GM12878 (cell line): ENCODE data around the gene CD2AP. TPM values are rescaled to one million over a fixed set of nuclear protein-coding genes. Genes with fewer than 3 reads are reported as not detected.

ENCODE experiments used
- ATAC-seq: fragments of 200-7000 bp; cut with Tn5 transposase; 3 replicates; pipeline ENCODE4 v1.9.1; 2020; ENCODE audit warnings: mild to moderate bottlenecking, moderate library complexity
- BruUV-seq: library from RNA; stranded (reverse); fragments of 400-500 nt; replicated peaks from 2 replicates; lab custom pipeline; 2021; lab: Mats Ljungman, UMichigan
- CTCF ChIA-PET: fragments of 300-600 bp; sonication (Branson Sonifier 250); formaldehyde crosslinking; extraction: SDS; loops from one replicate; lab custom pipeline; 2021; ENCODE audit warnings: inconsistent platforms; lab: Yijun Ruan, JAX
- POLR2A ChIA-PET: fragments of 350-600 bp; formaldehyde crosslinking; extraction: SDS; loops from one replicate; lab custom pipeline; 2021; ENCODE audit warnings: inconsistent platforms; lab: Charles Lee
- RAD21 ChIA-PET: fragments of 300-600 bp; sonication (Branson Sonifier 250); formaldehyde crosslinking; loops from one replicate; lab custom pipeline; 2023; ENCODE audit warnings: antibody characterized with exemption; ENCODE audit not compliant: unreplicated experiment; lab: Charles Lee
- SMC1A ChIA-PET: fragments of 300-600 bp; sonication (Branson Sonifier 250); formaldehyde crosslinking; loops from one replicate; lab custom pipeline; 2023; ENCODE audit not compliant: unreplicated experiment, uncharacterized antibody; lab: Charles Lee
- DNase-seq: peaks from one replicate; pipeline ENCODE4 v3.0.0-alpha.2; 2011; ENCODE audit warnings: low read depth, low spot score
- FAIRE-seq: peaks from 3 replicates; lab custom pipeline; 2011; peaks lifted over from hg19 to GRCh38; lab: Jason Lieb, UNC
- H2AFZ ChIP-seq: 2 replicates; pipeline ENCODE4 v1.6.0; 2011; ENCODE audit warnings: low read depth, low read length, control low read depth; ENCODE audit not compliant: control insufficient read depth
- H3K27ac ChIP-seq: 2 replicates; pipeline ENCODE4 v1.5.1; 2011; ENCODE audit warnings: control low read depth; ENCODE audit not compliant: control insufficient read depth, insufficient read depth
- H3K27me3 ChIP-seq, 2 experiments: replicated peaks in 1 of 2; 2 replicates each; pipeline versions ENCODE4 v1.6.0 to v1.6.1; 2011; ENCODE audit warnings: low read length in 1 of 2; ENCODE audit not compliant: control insufficient read depth in 2 of 2, insufficient read depth in 2 of 2
- H3K36me3 ChIP-seq, 2 experiments: 2 replicates each; pipeline ENCODE4 v1.5.1; 2011; ENCODE audit warnings: low read length in 1 of 2; ENCODE audit not compliant: control insufficient read depth in 2 of 2, insufficient read depth in 2 of 2
- H3K4me1 ChIP-seq: 2 replicates; pipeline ENCODE4 v1.6.1; 2011; ENCODE audit warnings: mild to moderate bottlenecking, low read length, moderate library complexity, mixed read lengths; ENCODE audit not compliant: control insufficient read depth, insufficient read depth
- H3K4me2 ChIP-seq: 2 replicates; pipeline ENCODE4 v1.6.0; 2011; ENCODE audit warnings: control low read depth; ENCODE audit not compliant: control insufficient read depth, insufficient read depth
- H3K4me3 ChIP-seq: fragments of 200-600 bp; sonication (generic); 2 replicates; pipeline ENCODE4 v1.5.1; 2016
- H3K79me2 ChIP-seq: 2 replicates; pipeline ENCODE4 v1.6.0; 2011; ENCODE audit warnings: low read length; ENCODE audit not compliant: control insufficient read depth, insufficient read depth
- H3K9ac ChIP-seq: 2 replicates; pipeline ENCODE4 v1.8.0; 2011; ENCODE audit warnings: low read length, control low read depth, mixed read lengths; ENCODE audit not compliant: control insufficient read depth, insufficient read depth
- H3K9me3 ChIP-seq: replicated peaks from 3 replicates; pipeline ENCODE4 v1.5.1; 2011; ENCODE audit warnings: mild to moderate bottlenecking, low read length; ENCODE audit not compliant: control insufficient read depth, insufficient read depth
- H4K20me1 ChIP-seq: 2 replicates; pipeline ENCODE4 v1.6.0; 2011; ENCODE audit not compliant: control insufficient read depth, insufficient read depth
- ATF7 ChIP-seq: fragments of 450-650 bp; IDR thresholded peaks from 2 replicates; pipeline ENCODE4 v1.6.1; 2016; ENCODE audit warnings: low read depth, mild to moderate bottlenecking
- FOXK2 ChIP-seq: fragments of 450-650 bp; IDR thresholded peaks from 2 replicates; pipeline ENCODE4 v1.6.1; 2017; ENCODE audit warnings: mild to moderate bottlenecking, moderate library complexity
- FOXM1 ChIP-seq: IDR thresholded peaks from 2 replicates; pipeline ENCODE4 v1.6.1; 2012; ENCODE audit warnings: low read depth, mild to moderate bottlenecking, inconsistent platforms, low read length, moderate library complexity
- IRF5 ChIP-seq: fragments of 450-650 bp; IDR thresholded peaks from 2 replicates; pipeline ENCODE4 v1.6.1; 2017; ENCODE audit warnings: borderline replicate concordance
- NFXL1 ChIP-seq: fragments of 450-650 bp; IDR thresholded peaks from 2 replicates; pipeline ENCODE4 v1.6.1; 2017; ENCODE audit warnings: antibody characterized with exemption, mild to moderate bottlenecking, borderline replicate concordance
- REST ChIP-seq: IDR thresholded peaks from 2 replicates; pipeline ENCODE4 v1.6.1; 2012; ENCODE audit warnings: mild to moderate bottlenecking, low read depth, low read length
- ZNF207 ChIP-seq: fragments of 450-650 bp; IDR thresholded peaks from 2 replicates; pipeline ENCODE4 v1.6.1; 2014; ENCODE audit warnings: antibody characterized with exemption, mild to moderate bottlenecking, borderline replicate concordance
- WGBS: methylation state at CpG from one replicate; pipeline ENCODE4 v1.1.6; 2016; ENCODE audit warnings: low lambda C conversion rate; ENCODE audit not compliant: insufficient replicate concordance, insufficient coverage; ENCODE audit errors: missing lambda C conversion rate; 5-methylcytosine and 5-hydroxymethylcytosine counted together
- in situ Hi-C: fragments of 300-500 bp; cut with MboI; formaldehyde crosslinking; loops from 9 replicates; pipeline ENCODE4 v1.14.3; 2018; ENCODE audit warnings: mixed read lengths
- intact Hi-C: fragments of 100-400 bp; cut with micrococcal nuclease; formaldehyde crosslinking; loops from one replicate; pipeline ENCODE4 v1.14.2; 2022; ENCODE audit not compliant: unreplicated experiment
- polyA plus RNA-seq, 11 experiments: library from polyadenylated mRNA; depleted of rRNA in 4 of 11; unstranded in 6 of 11; stranded (reverse) in 5 of 11; fragments of >200 nt; fragmentation: Nextera tagmentation in 4 of 11; fragmentation: Illumina TruSeq in 1 of 11; extraction: Ambion mirVana in 4 of 11; extraction: Trizol in 1 of 11; gene quantifications; 1 replicate in 1 of 11; 2 replicates in 10 of 11; pipeline versions ENCODE4 v1.2.1 to v1.2.3, GENCODE V29; 2011 to 2016; ENCODE audit warnings: inconsistent platforms in 2 of 11, missing spikeins in 2 of 11, low read depth in 1 of 11
- total RNA-seq, 4 experiments: library from RNA; depleted of rRNA in 3 of 4; stranded (reverse); fragments of >200 nt in 3 of 4; fragmentation: Illumina TruSeq in 1 of 4; extraction: Trizol in 1 of 4; gene quantifications; 2 replicates each; pipeline versions ENCODE4 v1.2.1 to v1.2.3, GENCODE V29; 2013 to 2021
- TF ChIP-seq, protein P1 (sequence below): IDR thresholded peaks from 2 replicates; pipeline ENCODE4 v1.6.1; 2011; ENCODE audit warnings: mild to moderate bottlenecking, low read depth, low read length, moderate library complexity; ENCODE audit not compliant: insufficient replicate concordance

CD2AP gene
- total and polyA plus RNA-seq, 10 of the 15 experiments (the other 5 are each of a cell fraction or from before 2014, with no cell fraction given): 5.4 to 46.6 (median 20.9) TPM

DNA sequence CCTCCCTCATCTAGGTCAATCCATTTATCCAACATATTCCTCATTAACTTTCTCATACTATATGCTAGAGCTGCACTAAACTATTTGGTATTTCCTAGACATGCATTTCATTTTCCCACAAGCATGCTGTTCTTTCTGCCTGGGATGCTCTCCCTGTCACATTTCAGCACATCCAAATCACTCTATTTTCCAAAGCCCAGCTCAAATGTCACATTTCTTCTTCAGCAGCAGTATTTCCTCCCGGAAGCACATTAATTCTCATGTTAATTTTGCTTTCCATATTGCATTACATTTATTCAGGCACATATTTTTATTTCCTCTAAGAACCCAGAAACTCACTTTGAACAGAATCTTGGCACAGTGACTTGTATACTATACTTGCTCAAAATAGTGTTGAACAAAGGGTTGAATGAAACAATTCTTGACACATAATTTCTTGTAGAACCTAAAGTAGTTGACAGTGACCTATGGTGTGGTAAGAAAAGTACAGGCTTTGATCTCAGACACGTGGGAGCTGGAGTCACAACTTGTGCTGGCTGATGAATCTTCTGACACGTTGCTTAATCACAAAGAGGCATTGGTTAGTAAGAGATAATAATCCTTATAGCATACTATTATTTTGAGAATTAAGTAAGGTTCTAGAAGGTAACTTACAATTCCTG, 30.8 kb upstream of the CD2AP start:
- peak; percentile 29; the same call in 2 of the 3 replicates for ATAC-seq
- BruUV-seq: no TSS peak
- Histone ChIP-seq H3K4me2 (no peak overlapping the region), H4K20me1 (no peaks in the 10 kb centered on the region), H3K4me1 (no peaks in the 10 kb centered on the region), H3K79me2 (no peaks in the 10 kb centered on the region), H3K9me3 (no peaks in the 10 kb centered on the region; the same call in 2 of the 3 replicates), H3K27me3 (no peaks in the 10 kb centered on the region), H3K36me3 (no peaks in the 10 kb centered on the region), H2AFZ (no peak overlapping the region), H3K4me3 (no peak overlapping the region), H3K27ac (no peak overlapping the region), H3K9ac (no peak overlapping the region)
- ChIA-PET CTCF (interaction anchor here (1.3 kb wide), 1 partner anchor 185 kb away, joined by 3 read pairs; no protein-coding TSS in a partner anchor), SMC1A (no interaction called here), RAD21 (no interaction called here), POLR2A (no interaction called here)
- no peak for FAIRE-seq
- intact Hi-C loops: no loop called here
- WGBS: 18% methylated on average over 3 of the region's 3 CpGs
- DNase-seq: no peak
- in situ Hi-C loops: no loop called here
- TF ChIP-seq IRF5: no peak
- no peak for TF ChIP-seq REST
- TF ChIP-seq, protein P1, sequence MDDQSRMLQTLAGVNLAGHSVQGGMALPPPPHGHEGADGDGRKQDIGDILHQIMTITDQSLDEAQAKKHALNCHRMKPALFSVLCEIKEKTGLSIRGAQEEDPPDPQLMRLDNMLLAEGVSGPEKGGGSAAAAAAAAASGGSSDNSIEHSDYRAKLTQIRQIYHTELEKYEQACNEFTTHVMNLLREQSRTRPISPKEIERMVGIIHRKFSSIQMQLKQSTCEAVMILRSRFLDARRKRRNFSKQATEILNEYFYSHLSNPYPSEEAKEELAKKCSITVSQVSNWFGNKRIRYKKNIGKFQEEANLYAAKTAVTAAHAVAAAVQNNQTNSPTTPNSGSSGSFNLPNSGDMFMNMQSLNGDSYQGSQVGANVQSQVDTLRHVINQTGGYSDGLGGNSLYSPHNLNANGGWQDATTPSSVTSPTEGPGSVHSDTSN: no peak
- TF ChIP-seq NFXL1: no peak
- no peak for TF ChIP-seq ZNF207
- TF ChIP-seq FOXM1: no peak
- no peak for TF ChIP-seq ATF7
- no peak for TF ChIP-seq FOXK2
